ENCODE measurements around the gene C1RL.

Gene C1RL

GRCh38 chr12:7078163-7078562 lies 30.9 kb downstream of the C1RL start:
- Histone ChIP-seq H3K4me3 (ENCODE audit: low read depth, low read length) (no peak overlapping the region), H3K27me3 (peaks cover 17% of the 10 kb centered on the region), H3K9me3 (no peaks in the 10 kb centered on the region), H3K36me3 (no peaks in the 10 kb centered on the region), H3K4me1 (no peaks in the 10 kb centered on the region)
- no peak for TF ChIP-seq CTCF (IDR thresholded peaks at IDR 0.05; ENCODE audit: low read depth, low read length)
- DNase-seq, result no peak

- Histone ChIP-seq H3K36me3 (no peaks in the 10 kb centered on the region), H3K4me1 (no peaks in the 10 kb centered on the region), H3K4me3 (ENCODE audit: low read depth, low read length) (no peak overlapping the region), H3K9me3 (no peaks in the 10 kb centered on the region), H3K27me3 (peaks cover 30% of the 10 kb centered on the region)
- TF ChIP-seq CTCF (IDR thresholded peaks at IDR 0.05; ENCODE audit: low read depth, low read length), result no peak
- DNase-seq, result no peak
These were observed 32.5 kb downstream of the C1RL start for GRCh38 chr12:7076493-7076892.

DNA sequence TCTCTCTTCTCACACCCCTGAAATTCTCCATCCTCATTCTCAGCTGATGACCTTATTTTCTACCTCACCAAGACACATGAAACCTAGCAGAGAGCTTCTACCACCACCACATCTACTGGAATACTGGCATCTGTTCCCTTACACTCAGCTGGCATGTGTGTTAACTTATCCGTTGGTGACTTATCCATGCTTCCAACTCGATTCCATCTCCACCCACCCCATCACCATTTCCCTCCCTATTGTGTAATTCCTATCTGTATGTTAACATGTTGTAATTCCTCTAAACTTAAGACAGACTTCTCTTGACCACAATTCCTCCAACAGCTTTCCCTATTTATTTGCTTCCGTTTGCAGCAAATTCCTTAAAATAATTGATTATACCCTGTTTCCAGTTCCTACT lies 33.1 kb downstream of the C1RL start:
- Histone ChIP-seq H3K4me1 (no peaks in the 10 kb centered on the region), H3K27me3 (peaks cover 30% of the 10 kb centered on the region), H3K9me3 (no peaks in the 10 kb centered on the region), H3K4me3 (ENCODE audit: low read depth, low read length) (no peak overlapping the region), H3K36me3 (no peaks in the 10 kb centered on the region)
- no peak for DNase-seq
- TF ChIP-seq CTCF (IDR thresholded peaks at IDR 0.05; ENCODE audit: low read depth, low read length), result no peak

- no peak for TF ChIP-seq CTCF (IDR thresholded peaks at IDR 0.05; ENCODE audit: low read depth, low read length)
- no peaks in the 10 kb centered on the region for H3K36me3 ChIP-seq
- H3K9me3 ChIP-seq, result no peaks in the 10 kb centered on the region
- H3K4me3 ChIP-seq (ENCODE audit: low read depth, low read length), result no peak overlapping the region
- DNase-seq, result no peak
- H3K4me1 ChIP-seq, result no peaks in the 10 kb centered on the region
- peaks cover 33% of the 10 kb centered on the region for H3K27me3 ChIP-seq
These were observed 33.5 kb downstream of the C1RL start for GRCh38 chr12:7075518-7075917.

DNA sequence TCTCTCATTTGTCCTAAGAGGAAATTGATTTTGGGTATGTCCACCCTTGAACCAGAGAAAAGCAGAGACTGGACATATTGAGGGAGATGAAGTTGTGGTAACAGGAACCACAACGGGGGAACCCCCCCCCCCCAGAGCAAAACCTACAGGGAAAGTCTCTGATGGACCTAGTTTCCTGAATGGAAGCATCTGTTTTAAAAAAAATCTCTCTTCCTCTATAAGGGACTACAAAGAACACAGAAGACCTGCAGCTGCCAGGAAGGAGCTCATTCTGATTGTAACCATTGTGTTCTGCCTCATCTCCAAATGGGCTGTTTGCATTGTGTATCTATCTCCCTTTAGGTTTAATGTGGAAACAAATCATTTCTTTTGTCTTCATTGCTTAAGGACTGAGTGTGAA lies 35.1 kb downstream of the C1RL start:
- peaks cover 43% of the 10 kb centered on the region for H3K27me3 ChIP-seq
- TF ChIP-seq CTCF (IDR thresholded peaks at IDR 0.05; ENCODE audit: low read depth, low read length), result no peak
- no peak overlapping the region for H3K4me3 ChIP-seq (ENCODE audit: low read depth, low read length)
- H3K9me3 ChIP-seq, result no peaks in the 10 kb centered on the region
- no peak for DNase-seq
- no peaks in the 10 kb centered on the region for H3K4me1 ChIP-seq
- no peaks in the 10 kb centered on the region for H3K36me3 ChIP-seq

DNA sequence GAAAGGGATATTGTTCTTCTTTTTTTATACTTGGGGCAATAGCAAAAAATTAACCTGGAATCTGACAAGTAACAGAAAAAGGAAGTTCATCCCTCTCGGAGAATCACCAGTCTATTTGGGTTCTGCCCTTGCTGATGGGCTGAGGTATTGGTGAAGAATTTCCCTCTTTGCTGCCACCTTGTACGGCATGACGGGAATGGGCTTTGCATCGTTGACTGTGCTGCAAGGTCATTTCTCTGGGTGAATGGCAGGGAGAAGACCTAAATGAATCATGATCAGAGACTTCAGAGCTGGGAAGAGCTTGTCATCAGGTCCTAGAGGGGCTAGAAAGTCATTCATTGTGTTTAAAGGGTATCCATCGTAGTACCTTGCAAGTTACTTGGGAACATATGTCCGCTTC lies 36.5 kb downstream of the C1RL start:
- no peaks in the 10 kb centered on the region for H3K9me3 ChIP-seq
- H3K27me3 ChIP-seq, result peaks cover 55% of the 10 kb centered on the region
- H3K4me1 ChIP-seq, result no peaks in the 10 kb centered on the region
- no peak for DNase-seq
- H3K4me3 ChIP-seq (ENCODE audit: low read depth, low read length), result no peak overlapping the region
- H3K36me3 ChIP-seq, result no peaks in the 10 kb centered on the region
- no peak for TF ChIP-seq CTCF (IDR thresholded peaks at IDR 0.05; ENCODE audit: low read depth, low read length)
